ENCODE data around the gene USP31.

GRCh38 chr16:23104032-23104955 lies 45.0 kb downstream of the USP31 start:
- TF ChIP-seq RAD21 (IDR thresholded peaks at IDR 0.05; ENCODE audit: low read depth) (no peak), REST (IDR thresholded peaks at IDR 0.05; ENCODE audit: low read depth) (no peak)
